HG03571 (cell line): Measurements from ENCODE around the gene PLEK.
"Not testable (repeated sequence)": the region's sequence is repeated elsewhere in the genome, so short reads cannot be mapped to it uniquely, and the experiment has no call there.

ENCODE experiments used
- ATAC-seq: cut with Tn5 transposase; IDR thresholded peaks from one replicate; pipeline ENCODE4 v1.9.1; 2021; ENCODE audit not compliant: unreplicated experiment

The PLEK gene

GRCh38 chr2:68365087-68365486 lies at the start of gene PLEK:
Gene PLEK (plus strand): TSS chr2:68365282. CDS start chr2:68365352, 70 bp downstream.
- peak; percentile 57 for ATAC-seq

GRCh38 chr2:68316111-68316510 lies 49.0 kb upstream of the PLEK start:
- no peak for ATAC-seq

- no peak for ATAC-seq
Observed at GRCh38 chr2:68317971-68318913, 46.8 kb upstream of the PLEK start.

- no peak for ATAC-seq
Observed at GRCh38 chr2:68318914-68319397, 46.1 kb upstream of the PLEK start.

- ATAC-seq = no peak
Observed at GRCh38 chr2:68319398-68320117, 45.5 kb upstream of the PLEK start, which contains the start of gene CNRIP1. Gene CNRIP1 (minus strand): TSS chr2:68319949. CDS start chr2:68319400, 549 bp downstream.

- no peak for ATAC-seq
Observed at GRCh38 chr2:68320118-68320641, 44.9 kb upstream of the PLEK start.

GRCh38 chr2:68325056-68325455 lies 40.0 kb upstream of the PLEK start:
- ATAC-seq = no peak

- ATAC-seq = no peak
Observed at GRCh38 chr2:68328901-68329300, 36.2 kb upstream of the PLEK start.

- no peak for ATAC-seq
Observed at GRCh38 chr2:68330691-68331090, 34.4 kb upstream of the PLEK start.

- no peak for ATAC-seq
Observed at GRCh38 chr2:68333009-68333408, 32.1 kb upstream of the PLEK start.

- ATAC-seq = no peak
Observed at GRCh38 chr2:68333931-68334330, 31.2 kb upstream of the PLEK start.

- no peak for ATAC-seq
Observed at GRCh38 chr2:68336192-68336591, 28.9 kb upstream of the PLEK start.

GRCh38 chr2:68340226-68341061 lies 24.6 kb upstream of the PLEK start:
- ATAC-seq = no peak

GRCh38 chr2:68341062-68341329 lies 24.1 kb upstream of the PLEK start:
- no peak for ATAC-seq

GRCh38 chr2:68341583-68341982 lies 23.5 kb upstream of the PLEK start:
- ATAC-seq = no peak

- no peak for ATAC-seq
Observed at GRCh38 chr2:68342470-68342869, 22.6 kb upstream of the PLEK start.

- no peak for ATAC-seq
Observed at GRCh38 chr2:68344031-68344430, 21.1 kb upstream of the PLEK start.

GRCh38 chr2:68345129-68345875 lies 19.8 kb upstream of the PLEK start:
- no peak for ATAC-seq

GRCh38 chr2:68349091-68349490 lies 16.0 kb upstream of the PLEK start:
- not testable (repeated sequence) for ATAC-seq

GRCh38 chr2:68351997-68352396 lies 13.1 kb upstream of the PLEK start:
- no peak for ATAC-seq
